SK-N-MC (cell line): ENCODE data around the gene CD52.

Experiments used
- EZH2 ChIP-seq: fragments of 200-600 bp; sonication (generic); IDR thresholded peaks from one replicate; pipeline ENCODE4 v1.6.1; 2017; ENCODE audit warnings: antibody characterized with exemption
- FOXP2 ChIP-seq: optimal IDR thresholded peaks from 2 replicates; pipeline ENCODE3; 2011; ENCODE audit warnings: mild to moderate bottlenecking, moderate library complexity; ENCODE audit not compliant: insufficient read depth; ENCODE audit errors: extremely low read length, control extremely low read depth

DNA sequence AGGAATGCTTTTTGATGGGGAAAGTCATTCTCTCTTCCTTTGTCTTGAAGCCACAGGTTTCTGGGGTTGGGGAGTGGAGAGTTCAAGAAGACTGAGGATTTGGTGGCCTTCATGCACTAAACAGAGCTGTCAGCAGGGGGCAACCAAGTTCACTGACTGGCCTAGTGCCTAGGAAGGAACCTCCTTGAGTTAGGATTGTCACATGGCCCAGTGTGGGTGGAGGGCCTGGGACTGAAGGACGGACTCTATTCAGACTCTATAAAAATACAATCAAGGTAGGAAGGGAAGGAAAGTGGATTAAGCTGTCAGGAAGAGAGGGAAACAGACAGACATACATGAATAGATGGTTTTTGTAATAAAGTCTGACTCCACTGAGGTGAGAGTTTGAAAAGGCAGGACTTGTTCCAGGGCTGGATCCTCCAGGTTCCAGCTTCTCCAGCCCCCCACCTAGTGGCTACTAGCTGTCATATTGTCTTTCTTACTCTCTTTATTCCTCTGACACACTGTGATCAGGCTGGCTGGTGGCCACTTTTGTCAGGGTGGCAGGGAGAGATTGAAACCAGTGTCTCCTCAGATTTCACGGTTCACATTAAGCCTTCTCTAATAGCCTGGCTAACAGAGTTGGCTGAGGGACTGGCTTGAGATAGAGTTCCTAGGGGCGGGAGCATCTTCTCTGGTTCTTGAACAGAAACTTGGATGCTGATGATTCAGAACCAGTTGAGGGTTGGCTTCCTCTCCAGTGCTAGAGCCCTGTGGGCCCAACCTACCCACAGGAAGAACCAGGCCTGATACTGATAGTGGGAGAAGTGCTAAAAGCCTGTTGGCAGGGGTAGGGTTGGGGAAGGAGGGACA is 42.0 kb upstream of the CD52 start:
- TF ChIP-seq EZH2, result no peak
- TF ChIP-seq FOXP2, result no peak
